ENCODE results near the gene ADAMTS8.

ADAMTS8 gene

GRCh38 chr11:130449996-130450769 is 21.8 kb upstream of the ADAMTS8 start:
- CTCF ChIA-PET, result interaction anchor here (1.3 to 2.5 kb wide), 8 partner anchors 10 to 412 kb away, joined by 3 to 14 read pairs (median 8); no protein-coding TSS in a partner anchor
- H3K4me3 ChIP-seq (ENCODE audit: low read depth, low read length), result peak overlapping the region; percentile 66
- peak; percentile 59 for TF ChIP-seq CTCF (IDR thresholded peaks at IDR 0.05; ENCODE audit: insufficient read depth, low read length, missing control alignments)
- POLR2A ChIA-PET, result no interaction called here
- DNase-seq (ENCODE audit: low read depth, low spot score), result no peak

GRCh38 chr11:130449310-130449990 is 21.0 kb upstream of the ADAMTS8 start:
- H3K4me3 ChIP-seq (ENCODE audit: low read depth, low read length), result peak overlapping the region; percentile 66
- POLR2A ChIA-PET, result no interaction called here
- no peak for DNase-seq (ENCODE audit: low read depth, low spot score)
- no peak for TF ChIP-seq CTCF (IDR thresholded peaks at IDR 0.05; ENCODE audit: insufficient read depth, low read length, missing control alignments)
- CTCF ChIA-PET, result interaction anchor here (1.3 to 2.5 kb wide), 7 partner anchors 11 to 413 kb away, joined by 3 to 14 read pairs (median 9); no protein-coding TSS in a partner anchor

- H3K4me3 ChIP-seq (ENCODE audit: low read depth, low read length), result peak within 1 kb of the TSS; percentile 66
- TF ChIP-seq CTCF (IDR thresholded peaks at IDR 0.05; ENCODE audit: insufficient read depth, low read length, missing control alignments), result no peak
- ChIA-PET POLR2A (no interaction called here), CTCF (interaction anchor here (1.2 to 21.6 kb wide), 5 partner anchors 14 to 416 kb away, joined by 3 to 1136 read pairs (median 4); no protein-coding TSS in a partner anchor)
- DNase-seq (ENCODE audit: low read depth, low spot score), result no peak
Observed at GRCh38 chr11:130448416-130449309, 20.3 kb upstream of the ADAMTS8 start, which contains the start of gene ADAMTS15. Gene ADAMTS15 (plus strand): TSS chr11:130448645. CDS start chr11:130448974, 329 bp downstream.

- no peak for TF ChIP-seq CTCF (IDR thresholded peaks at IDR 0.05; ENCODE audit: insufficient read depth, low read length, missing control alignments)
- CTCF ChIA-PET, result interaction anchor here (1.2 to 21.6 kb wide), 5 partner anchors 13 to 416 kb away, joined by 3 to 1136 read pairs (median 4); no protein-coding TSS in a partner anchor
- POLR2A ChIA-PET, result no interaction called here
- peak overlapping the region; percentile 66 for H3K4me3 ChIP-seq (ENCODE audit: low read depth, low read length)
- no peak for DNase-seq (ENCODE audit: low read depth, low spot score)
Observed at GRCh38 chr11:130448039-130448415, 19.6 kb upstream of the ADAMTS8 start.

- POLR2A ChIA-PET, result no interaction called here
- no peak overlapping the region for H3K4me3 ChIP-seq (ENCODE audit: low read depth, low read length)
- no peak for TF ChIP-seq CTCF (IDR thresholded peaks at IDR 0.05; ENCODE audit: insufficient read depth, low read length, missing control alignments)
- DNase-seq (ENCODE audit: low read depth, low spot score), result no peak
- CTCF ChIA-PET, result interaction anchor here (21.6 kb wide), 1 partner anchor 419 kb away, joined by 1136 read pairs; no protein-coding TSS in a partner anchor
Observed at GRCh38 chr11:130445788-130446187, 17.4 kb upstream of the ADAMTS8 start.

Data from AG04449 (cell line).